Measurements from ENCODE around the gene JADE2.
A peak's percentile ranks its signal among the peaks of the same experiment; 100 is the strongest.

Gene JADE2

GRCh38 chr5:134524826-134525682 lies at the start of gene JADE2:
JADE2 (plus strand) TSS chr5:134525670; CDS start chr5:134535858, 10,188 bp downstream.
- DNase-seq (ENCODE audit: low spot score): peak; percentile 88
- TF ChIP-seq, protein P1, sequence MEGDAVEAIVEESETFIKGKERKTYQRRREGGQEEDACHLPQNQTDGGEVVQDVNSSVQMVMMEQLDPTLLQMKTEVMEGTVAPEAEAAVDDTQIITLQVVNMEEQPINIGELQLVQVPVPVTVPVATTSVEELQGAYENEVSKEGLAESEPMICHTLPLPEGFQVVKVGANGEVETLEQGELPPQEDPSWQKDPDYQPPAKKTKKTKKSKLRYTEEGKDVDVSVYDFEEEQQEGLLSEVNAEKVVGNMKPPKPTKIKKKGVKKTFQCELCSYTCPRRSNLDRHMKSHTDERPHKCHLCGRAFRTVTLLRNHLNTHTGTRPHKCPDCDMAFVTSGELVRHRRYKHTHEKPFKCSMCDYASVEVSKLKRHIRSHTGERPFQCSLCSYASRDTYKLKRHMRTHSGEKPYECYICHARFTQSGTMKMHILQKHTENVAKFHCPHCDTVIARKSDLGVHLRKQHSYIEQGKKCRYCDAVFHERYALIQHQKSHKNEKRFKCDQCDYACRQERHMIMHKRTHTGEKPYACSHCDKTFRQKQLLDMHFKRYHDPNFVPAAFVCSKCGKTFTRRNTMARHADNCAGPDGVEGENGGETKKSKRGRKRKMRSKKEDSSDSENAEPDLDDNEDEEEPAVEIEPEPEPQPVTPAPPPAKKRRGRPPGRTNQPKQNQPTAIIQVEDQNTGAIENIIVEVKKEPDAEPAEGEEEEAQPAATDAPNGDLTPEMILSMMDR (IDR thresholded peaks at IDR 0.05; ENCODE audit: borderline replicate concordance, control extremely low read depth, extremely low read depth, insufficient read depth, missing control alignments): no peak
- in situ Hi-C loops (cut with MboI; ENCODE audit: low sequenced_read_pairs, unreplicated experiment): loop anchor here (5.0 kb wide), 1 partner anchor 52 kb away; no protein-coding TSS in a partner anchor

DNA sequence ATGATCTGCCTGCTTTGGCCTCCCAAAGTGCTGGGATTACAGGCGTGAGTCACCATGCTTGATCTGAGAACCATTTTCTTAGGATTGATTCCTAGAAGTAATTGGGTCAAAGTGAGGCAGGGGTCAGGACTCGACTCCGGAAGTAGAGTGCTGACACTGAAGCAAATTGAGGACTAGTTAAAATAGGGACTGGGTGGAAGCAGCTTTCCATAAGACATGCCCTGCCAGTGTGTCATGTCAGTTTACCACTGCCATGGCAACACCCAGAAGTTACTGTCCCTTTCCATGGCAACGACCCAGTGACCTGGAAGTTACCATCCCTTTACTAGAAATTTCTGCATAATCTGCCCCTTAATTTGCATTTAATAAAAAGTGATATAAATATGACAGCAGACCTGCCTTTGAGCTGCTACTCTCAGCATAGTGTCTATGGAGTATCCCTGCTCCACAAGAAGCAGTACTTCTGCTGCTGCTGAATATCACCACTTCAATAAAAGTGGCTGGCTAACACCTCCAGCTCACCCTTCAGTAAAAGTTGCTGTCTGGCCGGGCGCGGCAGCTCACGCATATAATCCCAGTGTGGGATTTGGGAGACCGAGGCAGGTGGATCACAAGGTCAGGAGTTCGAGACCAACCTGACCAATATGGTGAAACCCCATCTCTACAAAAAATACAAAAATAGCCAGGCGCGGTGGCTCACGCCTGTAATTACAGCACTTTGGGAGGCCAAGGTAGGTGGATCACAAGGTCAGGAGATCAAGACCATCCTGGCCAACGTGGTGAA lies 47.8 kb upstream of the JADE2 start:
- TF ChIP-seq, protein P1 (IDR thresholded peaks at IDR 0.05; ENCODE audit: borderline replicate concordance, control extremely low read depth, extremely low read depth, insufficient read depth, missing control alignments): no peak
- in situ Hi-C loops (cut with MboI; ENCODE audit: low sequenced_read_pairs, unreplicated experiment): no loop called here
- DNase-seq (ENCODE audit: low spot score): no peak

DNA sequence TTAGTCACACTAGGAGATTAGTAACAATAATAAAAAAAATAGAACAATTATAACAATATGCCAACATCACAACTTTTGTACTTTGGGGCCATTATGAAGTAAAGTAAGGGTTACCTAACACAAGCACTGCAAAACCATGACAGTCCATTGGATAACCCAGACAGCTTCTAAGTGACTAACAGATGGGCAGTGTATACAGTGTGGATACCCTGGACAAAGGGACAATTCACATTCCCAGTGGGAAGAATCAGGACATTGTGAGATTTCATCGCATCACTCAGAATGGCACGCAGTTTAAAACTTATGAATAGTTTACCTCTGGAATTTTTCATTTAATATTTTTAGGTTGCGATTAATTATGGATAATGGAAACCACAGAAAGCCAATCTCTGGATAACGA lies 45.6 kb upstream of the JADE2 start:
- TF ChIP-seq, protein P1 (IDR thresholded peaks at IDR 0.05; ENCODE audit: borderline replicate concordance, control extremely low read depth, extremely low read depth, insufficient read depth, missing control alignments): no peak
- no peak for DNase-seq (ENCODE audit: low spot score)
- in situ Hi-C loops (cut with MboI; ENCODE audit: low sequenced_read_pairs, unreplicated experiment): no loop called here

- in situ Hi-C loops (cut with MboI; ENCODE audit: low sequenced_read_pairs, unreplicated experiment): no loop called here
- TF ChIP-seq, protein P1 (IDR thresholded peaks at IDR 0.05; ENCODE audit: borderline replicate concordance, control extremely low read depth, extremely low read depth, insufficient read depth, missing control alignments): no peak
Observed at GRCh38 chr5:134489227-134489944, 36.1 kb upstream of the JADE2 start.

GRCh38 chr5:134490255-134490924 lies 35.1 kb upstream of the JADE2 start:
- TF ChIP-seq, protein P1 (IDR thresholded peaks at IDR 0.05; ENCODE audit: borderline replicate concordance, control extremely low read depth, extremely low read depth, insufficient read depth, missing control alignments): no peak
- in situ Hi-C loops (cut with MboI; ENCODE audit: low sequenced_read_pairs, unreplicated experiment): no loop called here
- no peak for DNase-seq (ENCODE audit: low spot score)

More at GRCh38 chr5:134489227-134489944, 36.1 kb upstream of the JADE2 start:
- no peak for DNase-seq (ENCODE audit: low spot score)

GRCh38 chr5:134490925-134491271 lies 34.6 kb upstream of the JADE2 start:
- TF ChIP-seq, protein P1 (IDR thresholded peaks at IDR 0.05; ENCODE audit: borderline replicate concordance, control extremely low read depth, extremely low read depth, insufficient read depth, missing control alignments): no peak
- DNase-seq (ENCODE audit: low spot score): no peak
- in situ Hi-C loops (cut with MboI; ENCODE audit: low sequenced_read_pairs, unreplicated experiment): no loop called here
